AG09309 (cell line): ENCODE results near the gene UTS2B.

ENCODE experiments used
- DNase-seq: peaks from one replicate; pipeline ENCODE4 v3.0.0-alpha.2; 2010; ENCODE audit warnings: low read depth
- H3K4me3 ChIP-seq: 2 replicates; pipeline ENCODE4 v1.5.1; 2011; ENCODE audit warnings: mild to moderate bottlenecking, low read depth, low read length, moderate library complexity; ENCODE audit not compliant: control insufficient read depth
- CTCF ChIP-seq: IDR thresholded peaks from 2 replicates; pipeline ENCODE4 v1.5.1; 2011; ENCODE audit warnings: mild to moderate bottlenecking, low read depth, low read length, inconsistent platforms; ENCODE audit not compliant: insufficient read depth, control insufficient read depth; ENCODE audit errors: missing control alignments

The UTS2B gene

GRCh38 chr3:191261304-191261638 lies 69.1 kb downstream of the UTS2B start:
- no peak for DNase-seq
- TF ChIP-seq CTCF = no peak
- H3K4me3 ChIP-seq = no peak overlapping the region

GRCh38 chr3:191260431-191261303 lies 69.7 kb downstream of the UTS2B start:
- no peak overlapping the region for H3K4me3 ChIP-seq
- no peak for TF ChIP-seq CTCF
- no peak for DNase-seq

- no peak overlapping the region for H3K4me3 ChIP-seq
- DNase-seq = no peak
- no peak for TF ChIP-seq CTCF
These were observed 70.8 kb downstream of the UTS2B start for GRCh38 chr3:191259486-191259885.

- no peak overlapping the region for H3K4me3 ChIP-seq
- no peak for TF ChIP-seq CTCF
- no peak for DNase-seq
These were observed 73.0 kb downstream of the UTS2B start for GRCh38 chr3:191257286-191257685.

- no peak for TF ChIP-seq CTCF
- DNase-seq = no peak
- H3K4me3 ChIP-seq = no peak overlapping the region
These were observed 73.9 kb downstream of the UTS2B start for GRCh38 chr3:191256405-191256804.

- no peak overlapping the region for H3K4me3 ChIP-seq
- DNase-seq = peak; percentile 34
- TF ChIP-seq CTCF = no peak
These were observed 75.2 kb downstream of the UTS2B start for GRCh38 chr3:191255156-191255555.
